ENCODE measurements around the gene CNTNAP5.

Gene CNTNAP5

GRCh38 chr2:124149571-124149970 lies 124.5 kb downstream of the CNTNAP5 start:
- Histone ChIP-seq H3K27me3 (ENCODE audit: insufficient read depth, insufficient read length) (no peaks in the 10 kb centered on the region), H3K9ac (ENCODE audit: insufficient read length, low read depth) (no peak overlapping the region), H3K4me1 (ENCODE audit: insufficient read depth, insufficient read length) (no peaks in the 10 kb centered on the region), H3K36me3 (ENCODE audit: insufficient read depth, insufficient read length, low read length) (no peaks in the 10 kb centered on the region), H3K4me3 (ENCODE audit: insufficient read length, low read depth) (no peak overlapping the region), H3K9me3 (ENCODE audit: insufficient read depth, low read length) (no peaks in the 10 kb centered on the region)
- TF ChIP-seq SUZ12 (IDR thresholded peaks at IDR 0.05; ENCODE audit: extremely low read depth, insufficient read depth, insufficient read length) (no peak), ZNF274 (IDR thresholded peaks at IDR 0.05; ENCODE audit: low read depth, low read length) (no peak), YY1 (IDR thresholded peaks at IDR 0.05; ENCODE audit: insufficient read depth, insufficient read length) (no peak)
- DNase-seq (ENCODE audit: low read depth, low spot score) = no peak

GRCh38 chr2:124151691-124152090 lies 126.6 kb downstream of the CNTNAP5 start:
- Histone ChIP-seq H3K9me3 (ENCODE audit: insufficient read depth, low read length) (no peaks in the 10 kb centered on the region), H3K27me3 (ENCODE audit: insufficient read depth, insufficient read length) (no peaks in the 10 kb centered on the region), H3K9ac (ENCODE audit: insufficient read length, low read depth) (no peak overlapping the region), H3K4me1 (ENCODE audit: insufficient read depth, insufficient read length) (no peaks in the 10 kb centered on the region), H3K36me3 (ENCODE audit: insufficient read depth, insufficient read length, low read length) (no peaks in the 10 kb centered on the region), H3K4me3 (ENCODE audit: insufficient read length, low read depth) (no peak overlapping the region)
- TF ChIP-seq SUZ12 (IDR thresholded peaks at IDR 0.05; ENCODE audit: extremely low read depth, insufficient read depth, insufficient read length) (no peak), YY1 (IDR thresholded peaks at IDR 0.05; ENCODE audit: insufficient read depth, insufficient read length) (no peak), ZNF274 (IDR thresholded peaks at IDR 0.05; ENCODE audit: low read depth, low read length) (no peak)
- DNase-seq (ENCODE audit: low read depth, low spot score) = no peak

GRCh38 chr2:124153713-124154112 lies 128.6 kb downstream of the CNTNAP5 start:
- H3K4me1 ChIP-seq (ENCODE audit: insufficient read depth, insufficient read length) = no peaks in the 10 kb centered on the region
- TF ChIP-seq ZNF274 (IDR thresholded peaks at IDR 0.05; ENCODE audit: low read depth, low read length) (no peak), SUZ12 (IDR thresholded peaks at IDR 0.05; ENCODE audit: extremely low read depth, insufficient read depth, insufficient read length) (no peak), YY1 (IDR thresholded peaks at IDR 0.05; ENCODE audit: insufficient read depth, insufficient read length) (no peak)
- H3K4me3 ChIP-seq (ENCODE audit: insufficient read length, low read depth) = no peak overlapping the region
- no peaks in the 10 kb centered on the region for H3K9me3 ChIP-seq (ENCODE audit: insufficient read depth, low read length)
- H3K9ac ChIP-seq (ENCODE audit: insufficient read length, low read depth) = no peak overlapping the region
- no peaks in the 10 kb centered on the region for H3K36me3 ChIP-seq (ENCODE audit: insufficient read depth, insufficient read length, low read length)
- DNase-seq (ENCODE audit: low read depth, low spot score) = no peak
- H3K27me3 ChIP-seq (ENCODE audit: insufficient read depth, insufficient read length) = no peaks in the 10 kb centered on the region

- H3K9me3 ChIP-seq (ENCODE audit: insufficient read depth, low read length) = no peaks in the 10 kb centered on the region
- no peak for DNase-seq (ENCODE audit: low read depth, low spot score)
- H3K4me1 ChIP-seq (ENCODE audit: insufficient read depth, insufficient read length) = no peaks in the 10 kb centered on the region
- no peak overlapping the region for H3K4me3 ChIP-seq (ENCODE audit: insufficient read length, low read depth)
- H3K27me3 ChIP-seq (ENCODE audit: insufficient read depth, insufficient read length) = no peaks in the 10 kb centered on the region
- no peaks in the 10 kb centered on the region for H3K36me3 ChIP-seq (ENCODE audit: insufficient read depth, insufficient read length, low read length)
- TF ChIP-seq ZNF274 (IDR thresholded peaks at IDR 0.05; ENCODE audit: low read depth, low read length) (no peak), SUZ12 (IDR thresholded peaks at IDR 0.05; ENCODE audit: extremely low read depth, insufficient read depth, insufficient read length) (no peak), YY1 (IDR thresholded peaks at IDR 0.05; ENCODE audit: insufficient read depth, insufficient read length) (no peak)
- H3K9ac ChIP-seq (ENCODE audit: insufficient read length, low read depth) = no peak overlapping the region
These were observed 134.1 kb downstream of the CNTNAP5 start for GRCh38 chr2:124159166-124159565.

GRCh38 chr2:124161542-124161941 lies 136.5 kb downstream of the CNTNAP5 start:
- H3K4me1 ChIP-seq (ENCODE audit: insufficient read depth, insufficient read length) = no peaks in the 10 kb centered on the region
- H3K36me3 ChIP-seq (ENCODE audit: insufficient read depth, insufficient read length, low read length) = no peaks in the 10 kb centered on the region
- DNase-seq (ENCODE audit: low read depth, low spot score) = no peak
- H3K9me3 ChIP-seq (ENCODE audit: insufficient read depth, low read length) = no peaks in the 10 kb centered on the region
- H3K9ac ChIP-seq (ENCODE audit: insufficient read length, low read depth) = no peak overlapping the region
- TF ChIP-seq YY1 (IDR thresholded peaks at IDR 0.05; ENCODE audit: insufficient read depth, insufficient read length) = no peak
- no peak for TF ChIP-seq ZNF274 (IDR thresholded peaks at IDR 0.05; ENCODE audit: low read depth, low read length)
- TF ChIP-seq SUZ12 (IDR thresholded peaks at IDR 0.05; ENCODE audit: extremely low read depth, insufficient read depth, insufficient read length) = no peak
- no peaks in the 10 kb centered on the region for H3K27me3 ChIP-seq (ENCODE audit: insufficient read depth, insufficient read length)
- H3K4me3 ChIP-seq (ENCODE audit: insufficient read length, low read depth) = no peak overlapping the region

- H3K27me3 ChIP-seq (ENCODE audit: insufficient read depth, insufficient read length) = no peaks in the 10 kb centered on the region
- H3K36me3 ChIP-seq (ENCODE audit: insufficient read depth, insufficient read length, low read length) = no peaks in the 10 kb centered on the region
- H3K9ac ChIP-seq (ENCODE audit: insufficient read length, low read depth) = no peak overlapping the region
- H3K4me1 ChIP-seq (ENCODE audit: insufficient read depth, insufficient read length) = no peaks in the 10 kb centered on the region
- H3K9me3 ChIP-seq (ENCODE audit: insufficient read depth, low read length) = no peaks in the 10 kb centered on the region
- TF ChIP-seq SUZ12 (IDR thresholded peaks at IDR 0.05; ENCODE audit: extremely low read depth, insufficient read depth, insufficient read length) (no peak), ZNF274 (IDR thresholded peaks at IDR 0.05; ENCODE audit: low read depth, low read length) (no peak), YY1 (IDR thresholded peaks at IDR 0.05; ENCODE audit: insufficient read depth, insufficient read length) (no peak)
- no peak overlapping the region for H3K4me3 ChIP-seq (ENCODE audit: insufficient read length, low read depth)
- no peak for DNase-seq (ENCODE audit: low read depth, low spot score)
These were observed 137.2 kb downstream of the CNTNAP5 start for GRCh38 chr2:124162256-124162655.

GRCh38 chr2:124163840-124164239 lies 138.8 kb downstream of the CNTNAP5 start:
- Histone ChIP-seq H3K4me1 (ENCODE audit: insufficient read depth, insufficient read length) (no peaks in the 10 kb centered on the region), H3K36me3 (ENCODE audit: insufficient read depth, insufficient read length, low read length) (no peaks in the 10 kb centered on the region), H3K27me3 (ENCODE audit: insufficient read depth, insufficient read length) (no peaks in the 10 kb centered on the region), H3K9me3 (ENCODE audit: insufficient read depth, low read length) (no peaks in the 10 kb centered on the region), H3K9ac (ENCODE audit: insufficient read length, low read depth) (no peak overlapping the region), H3K4me3 (ENCODE audit: insufficient read length, low read depth) (no peak overlapping the region)
- DNase-seq (ENCODE audit: low read depth, low spot score) = no peak
- no peak for TF ChIP-seq YY1 (IDR thresholded peaks at IDR 0.05; ENCODE audit: insufficient read depth, insufficient read length)
- TF ChIP-seq ZNF274 (IDR thresholded peaks at IDR 0.05; ENCODE audit: low read depth, low read length) = no peak
- no peak for TF ChIP-seq SUZ12 (IDR thresholded peaks at IDR 0.05; ENCODE audit: extremely low read depth, insufficient read depth, insufficient read length)
